Fibroblast of peridontal ligament (primary cell): ENCODE measurements around the gene STAG1.
"Not testable (repeated sequence)": the region's sequence is repeated elsewhere in the genome, so short reads cannot be mapped to it uniquely, and the experiment has no call there.

ENCODE experiments used
- DNase-seq: peaks from one replicate; pipeline ENCODE4 v3.0.0-alpha.2; 2010; ENCODE audit errors: extremely low read depth

STAG1 gene

DNA sequence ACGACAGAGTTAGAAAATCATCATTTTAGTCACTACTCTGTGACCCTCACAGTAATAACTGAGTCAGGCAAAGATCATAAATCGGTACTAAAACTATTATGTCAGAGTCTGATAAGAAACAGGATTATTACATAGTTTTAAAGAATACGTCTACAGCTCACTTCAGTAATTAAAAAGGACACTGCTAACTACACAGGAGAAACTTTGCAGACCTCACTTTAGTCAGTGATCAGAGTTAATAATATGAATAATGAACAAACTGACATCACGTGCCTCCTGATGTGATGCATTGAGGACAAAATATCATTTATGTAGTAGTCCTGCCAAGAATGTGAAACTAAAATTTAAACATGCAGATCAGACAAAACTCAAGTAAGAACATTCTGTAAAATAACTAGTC is 339.9 kb downstream of the STAG1 start:
- no peak for DNase-seq

DNA sequence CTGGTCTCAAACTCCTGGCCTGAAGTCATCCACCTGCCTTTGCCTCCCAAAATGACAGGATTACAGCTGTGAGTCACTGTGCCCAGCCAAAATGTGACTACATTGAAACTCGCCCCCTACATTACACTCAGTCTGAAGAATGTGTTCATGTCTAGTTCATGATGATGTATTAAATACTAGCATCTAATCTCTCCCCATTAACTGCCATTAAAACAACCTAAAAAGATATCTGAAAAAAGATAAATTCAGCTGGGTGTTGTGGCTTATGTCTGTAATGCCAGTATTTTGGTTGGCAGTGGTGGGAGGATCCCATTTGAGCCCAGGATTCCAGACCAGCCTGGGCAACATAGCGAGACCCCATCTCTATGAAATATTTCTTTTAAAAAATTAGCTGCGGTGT is 342.6 kb downstream of the STAG1 start:
- no peak for DNase-seq

- no peak for DNase-seq
Observed at GRCh38 chr3:136404056-136404455, 348.1 kb downstream of the STAG1 start.

GRCh38 chr3:136396916-136397315 is 355.3 kb downstream of the STAG1 start:
- no peak for DNase-seq

- DNase-seq: no peak
Observed at GRCh38 chr3:136390574-136390973, 361.6 kb downstream of the STAG1 start.

GRCh38 chr3:136387031-136387430 is 365.1 kb downstream of the STAG1 start:
- DNase-seq: no peak

GRCh38 chr3:136385457-136385856 is 366.7 kb downstream of the STAG1 start:
- DNase-seq: no peak

DNA sequence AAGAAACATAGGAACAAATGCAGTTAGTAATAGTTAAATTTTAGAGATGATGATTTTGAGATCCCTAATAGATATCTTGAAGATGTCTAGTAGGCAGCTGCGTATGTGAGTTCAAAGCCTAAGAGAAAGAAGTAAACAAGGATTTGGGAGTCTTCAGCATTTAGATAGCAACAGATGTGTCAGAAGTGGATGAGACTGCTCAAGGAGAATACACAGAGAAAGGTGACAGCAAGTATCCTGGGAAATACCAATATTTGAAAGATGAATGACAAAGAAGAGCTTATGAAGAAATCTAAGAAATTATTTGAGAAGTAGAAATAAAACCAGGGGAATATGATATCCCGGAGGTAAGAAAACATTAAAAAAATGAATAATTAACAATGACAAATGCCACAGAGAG is 371.1 kb downstream of the STAG1 start:
- no peak for DNase-seq

DNA sequence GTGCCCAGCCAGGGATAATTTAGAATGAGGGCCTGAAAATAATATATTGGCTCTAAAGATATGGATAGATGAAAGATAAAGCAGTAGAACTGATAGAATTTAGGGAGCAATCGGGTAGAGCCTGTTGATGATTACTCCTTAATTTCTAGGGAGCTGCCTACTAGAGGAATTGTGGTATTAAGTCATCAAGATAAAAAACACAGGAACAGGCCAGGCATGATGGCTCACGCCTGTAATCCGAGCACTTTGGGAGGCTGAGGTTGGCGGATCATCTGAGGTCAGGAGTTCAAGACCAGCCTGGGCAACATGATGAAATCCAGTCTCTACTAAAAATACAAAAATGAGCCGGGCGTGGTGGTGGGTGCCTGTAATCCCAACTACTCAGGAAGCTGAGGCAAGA is 371.6 kb downstream of the STAG1 start:
- peak; percentile 33 for DNase-seq

DNA sequence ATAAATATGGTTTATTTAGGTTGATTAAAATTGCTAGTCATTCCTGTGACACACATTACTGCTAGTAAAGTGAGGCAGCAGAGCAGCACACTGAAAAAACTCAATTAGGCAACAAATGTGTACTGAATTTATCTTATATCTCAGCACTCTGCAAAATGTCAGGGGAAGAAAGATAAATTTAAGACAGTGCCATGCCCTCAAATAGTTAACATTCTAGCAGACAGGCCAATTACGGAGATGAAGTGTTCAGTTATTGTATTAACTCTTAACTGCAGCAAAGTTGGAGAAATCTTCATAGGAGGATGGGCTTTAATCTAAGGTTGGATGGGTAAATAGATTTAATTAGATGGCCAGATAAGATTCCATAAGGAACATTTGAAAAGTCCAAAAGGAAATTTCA is 374.2 kb downstream of the STAG1 start:
- no peak for DNase-seq

GRCh38 chr3:136377508-136377907 is 374.7 kb downstream of the STAG1 start:
- DNase-seq: no peak

DNA sequence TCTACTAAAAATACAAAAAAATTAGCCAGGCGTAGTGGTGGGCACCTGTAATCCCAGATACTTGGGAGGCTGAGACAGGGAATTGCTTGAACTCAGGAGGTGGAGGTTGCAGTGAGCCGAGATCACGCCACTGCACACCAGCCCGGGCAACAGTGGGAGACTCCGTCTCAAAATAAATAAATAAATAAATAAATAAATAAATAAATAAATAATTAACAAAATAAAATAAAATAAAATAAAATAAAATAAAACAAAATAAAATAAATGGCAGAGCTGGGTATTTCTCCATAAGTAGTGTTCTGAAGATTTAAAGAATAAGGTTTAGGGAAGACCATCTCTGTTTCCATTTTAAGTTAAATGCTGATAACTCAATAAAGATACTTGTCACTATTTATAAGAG is 376.4 kb downstream of the STAG1 start:
- not testable (repeated sequence) for DNase-seq

DNA sequence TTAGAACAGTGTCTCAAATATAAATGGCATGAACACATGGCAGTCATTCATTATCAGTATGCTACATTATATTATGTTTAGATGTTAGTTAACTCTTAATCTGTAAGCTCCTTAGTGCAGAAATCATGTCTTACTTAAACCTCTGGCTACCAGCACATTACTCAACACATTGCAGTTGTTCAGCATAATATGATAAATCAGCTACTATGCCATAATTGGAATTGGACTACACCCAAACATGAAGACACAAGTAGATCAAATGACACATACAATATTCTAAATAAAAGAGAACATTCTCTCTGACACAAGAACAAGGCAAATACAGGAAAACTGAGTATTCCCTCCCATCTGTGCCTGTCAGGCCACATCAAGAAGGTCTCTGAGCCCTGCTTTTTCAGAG is 385.9 kb downstream of the STAG1 start:
- DNase-seq: peak; percentile 82

DNA sequence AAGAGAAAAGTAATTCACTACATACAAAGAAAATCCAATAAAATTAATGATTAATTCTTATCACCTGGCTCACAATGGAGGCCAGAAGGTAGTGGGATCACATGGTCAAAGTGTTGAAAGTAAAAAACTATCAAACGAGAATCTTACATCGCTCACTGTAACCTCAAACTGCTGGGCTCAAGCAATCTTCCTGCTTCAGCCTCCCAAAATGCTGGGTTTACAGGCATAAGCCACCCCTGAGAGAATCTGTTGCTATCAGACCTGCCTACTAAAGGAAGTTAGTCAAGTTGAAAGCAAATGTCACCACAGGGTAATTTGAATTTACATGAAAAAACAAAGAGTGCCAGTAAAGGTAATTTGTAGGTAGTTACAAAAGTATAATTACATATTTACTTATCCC is 398.7 kb downstream of the STAG1 start:
- no peak for DNase-seq

DNA sequence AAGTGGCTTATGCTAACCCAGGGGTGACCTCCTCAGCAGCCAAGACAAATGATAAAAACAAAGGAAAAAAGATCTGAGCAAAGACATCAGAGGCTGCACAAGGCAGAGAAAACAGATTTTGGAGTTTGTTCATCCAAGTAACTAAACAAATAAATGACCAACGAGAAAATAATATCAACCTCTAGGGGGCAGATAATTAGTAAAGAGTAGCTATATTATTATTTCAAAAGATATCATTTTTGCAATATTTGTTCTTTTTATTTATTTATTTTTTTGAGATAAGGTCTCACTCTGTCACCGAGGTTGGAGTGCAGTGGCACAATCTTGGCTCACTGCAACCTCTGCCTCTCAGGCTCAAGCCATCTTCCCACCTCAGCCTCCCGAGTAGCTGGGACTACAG is 400.3 kb downstream of the STAG1 start:
- DNase-seq: no peak

GRCh38 chr3:136351351-136351750 is 400.8 kb downstream of the STAG1 start:
- peak; percentile 30 for DNase-seq

DNA sequence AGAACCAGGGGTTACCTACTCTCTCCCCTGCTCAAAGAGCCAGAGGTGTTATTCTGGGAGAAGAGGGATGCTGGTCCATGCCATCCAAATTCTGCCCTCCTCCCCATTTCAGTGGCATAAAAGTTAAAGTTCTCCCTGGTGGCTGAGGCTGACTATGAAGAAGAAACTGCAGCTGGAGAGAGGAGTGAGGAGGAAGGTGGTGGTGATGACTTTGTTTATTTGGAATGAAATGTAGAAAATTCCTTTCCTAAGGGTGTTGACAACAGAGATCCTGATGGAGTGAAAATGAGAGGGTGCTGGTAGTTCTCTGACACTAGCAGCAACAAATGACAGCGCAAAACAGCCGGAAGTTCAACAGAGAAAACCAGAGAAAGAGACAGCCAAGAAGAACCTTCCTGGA is 401.6 kb downstream of the STAG1 start:
- DNase-seq: peak; percentile 47

- peak; percentile 97 for DNase-seq
Observed at GRCh38 chr3:136350132-136350531, 402.0 kb downstream of the STAG1 start.

- no peak for DNase-seq
Observed at GRCh38 chr3:136346486-136346885, 405.7 kb downstream of the STAG1 start.

DNA sequence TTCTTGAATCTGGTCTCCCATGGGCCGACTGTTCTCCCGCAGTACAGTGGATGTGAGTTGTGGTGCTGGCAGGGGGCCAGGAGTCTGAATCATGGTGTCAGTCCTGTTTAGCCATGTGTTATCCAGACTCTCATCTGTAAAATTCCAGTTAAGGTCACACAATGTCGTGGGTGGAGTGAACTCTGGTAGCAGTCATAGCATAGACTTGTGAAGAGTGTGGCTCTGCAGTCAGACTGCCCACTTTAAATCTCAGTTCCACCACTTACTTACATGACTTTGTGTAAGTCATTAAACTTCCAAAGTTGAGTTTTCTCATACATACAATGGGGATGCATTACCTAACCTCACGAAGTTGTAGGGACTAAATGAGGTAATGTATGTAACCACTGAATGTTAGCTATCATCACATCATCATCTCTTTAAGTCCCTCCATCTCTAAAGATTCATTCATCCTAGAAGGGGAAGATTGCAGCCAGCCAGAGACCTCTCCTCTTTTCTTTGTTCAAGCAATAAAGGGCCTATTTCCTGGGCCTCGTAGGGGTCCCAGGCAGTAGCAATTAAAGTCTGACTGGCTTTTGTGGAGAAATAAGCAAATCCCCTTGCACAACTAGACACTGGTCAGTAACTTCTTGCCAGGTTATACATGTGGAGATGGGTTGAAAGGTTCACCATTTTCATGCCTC is 408.2 kb downstream of the STAG1 start:
- DNase-seq: peak; percentile 90

DNA sequence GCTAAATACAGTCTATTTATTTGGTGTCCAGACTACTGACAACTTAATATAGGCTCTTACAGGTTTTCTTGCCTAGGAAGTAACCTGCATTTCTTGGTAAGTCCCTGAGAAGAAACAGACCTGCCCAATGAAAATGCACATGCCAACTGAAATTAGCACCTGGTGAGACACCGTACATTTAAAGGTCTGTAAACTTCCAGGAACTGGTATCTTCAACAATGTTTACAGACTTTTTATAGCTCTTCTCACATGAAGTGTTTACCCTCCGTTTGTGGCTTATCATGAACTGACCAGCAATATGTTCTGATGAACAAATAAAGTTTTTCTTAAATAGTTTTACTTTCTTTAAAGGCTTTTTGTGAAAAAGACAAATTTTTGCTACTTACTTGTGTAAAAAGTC is 408.7 kb downstream of the STAG1 start:
- DNase-seq: no peak

DNA sequence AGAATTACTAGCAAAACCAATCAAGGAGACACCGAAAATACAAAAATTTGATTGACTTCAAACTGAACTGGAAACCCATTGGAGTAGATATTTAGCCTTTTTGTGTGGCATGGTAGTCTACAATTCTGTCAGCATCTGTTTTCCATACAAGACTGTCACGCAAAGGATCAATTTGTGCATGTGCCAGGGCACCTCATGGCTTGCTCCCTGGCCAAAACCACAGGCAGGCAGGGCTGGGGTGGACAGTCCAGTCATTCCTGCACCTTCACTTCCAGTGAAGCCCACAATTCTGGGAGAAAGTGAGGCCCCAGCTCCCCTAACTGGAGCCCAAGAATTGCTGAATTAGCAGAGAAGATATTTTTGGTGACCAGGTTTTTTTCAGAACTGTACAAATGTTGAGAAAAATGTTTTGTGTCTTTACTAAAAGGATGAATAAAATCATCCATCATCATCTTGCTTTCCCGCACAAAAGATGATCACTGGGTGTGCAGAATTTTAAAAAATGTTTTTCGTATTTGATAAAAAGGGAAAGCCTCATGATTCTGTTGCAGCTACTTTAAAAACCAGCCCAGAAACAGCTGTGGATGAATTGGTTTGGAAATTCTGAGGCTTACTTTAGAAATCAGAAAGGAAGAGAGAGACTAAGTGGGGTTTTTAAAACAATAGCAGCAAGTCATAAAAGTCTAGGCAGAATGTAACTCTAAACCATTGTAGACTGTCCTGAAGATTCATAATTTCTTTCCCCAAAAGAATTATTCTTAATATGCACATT is 415.7 kb downstream of the STAG1 start:
- DNase-seq: peak; percentile 83

DNA sequence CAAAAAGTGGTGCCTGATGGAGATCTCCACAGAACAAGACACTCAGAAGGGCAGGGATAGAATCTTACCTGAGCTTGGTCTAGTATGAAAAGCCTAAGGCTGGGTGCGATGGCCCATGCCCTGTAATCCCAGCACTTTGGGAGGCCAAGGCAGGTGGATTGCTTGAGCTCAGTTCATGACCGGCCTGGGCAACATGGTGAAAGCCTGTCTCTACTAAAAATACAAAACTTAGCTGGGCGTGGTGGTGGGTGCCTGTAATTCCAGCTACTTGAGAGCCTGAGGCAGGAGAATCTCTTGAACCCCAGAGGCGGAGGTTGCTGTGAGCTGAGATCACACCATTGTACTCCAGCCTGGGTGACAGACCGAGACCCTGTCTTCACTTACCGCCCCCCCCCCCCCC is 417.5 kb downstream of the STAG1 start:
- DNase-seq: not testable (repeated sequence)

GRCh38 chr3:136334209-136334608 is 418.0 kb downstream of the STAG1 start:
- no peak for DNase-seq
